GM12878 (cell line): Measurements from ENCODE around the gene ETV7. TPM values are rescaled to one million over a fixed set of nuclear protein-coding genes. Genes with fewer than 3 reads are reported as not detected.

Experiments used
- ATAC-seq: fragments of 200-7000 bp; cut with Tn5 transposase; 3 replicates; pipeline ENCODE4 v1.9.1; 2020; ENCODE audit warnings: mild to moderate bottlenecking, moderate library complexity
- BruUV-seq: library from RNA; stranded (reverse); fragments of 400-500 nt; replicated peaks from 2 replicates; lab custom pipeline; 2021; lab: Mats Ljungman, UMichigan
- CTCF ChIA-PET: fragments of 300-600 bp; sonication (Branson Sonifier 250); formaldehyde crosslinking; extraction: SDS; loops from one replicate; lab custom pipeline; 2021; ENCODE audit warnings: inconsistent platforms; lab: Yijun Ruan, JAX
- POLR2A ChIA-PET: fragments of 350-600 bp; formaldehyde crosslinking; extraction: SDS; loops from one replicate; lab custom pipeline; 2021; ENCODE audit warnings: inconsistent platforms; lab: Charles Lee
- RAD21 ChIA-PET: fragments of 300-600 bp; sonication (Branson Sonifier 250); formaldehyde crosslinking; loops from one replicate; lab custom pipeline; 2023; ENCODE audit warnings: antibody characterized with exemption; ENCODE audit not compliant: unreplicated experiment; lab: Charles Lee
- SMC1A ChIA-PET: fragments of 300-600 bp; sonication (Branson Sonifier 250); formaldehyde crosslinking; loops from one replicate; lab custom pipeline; 2023; ENCODE audit not compliant: unreplicated experiment, uncharacterized antibody; lab: Charles Lee
- DNase-seq: peaks from one replicate; pipeline ENCODE4 v3.0.0-alpha.2; 2011; ENCODE audit warnings: low read depth, low spot score
- FAIRE-seq: peaks from 3 replicates; lab custom pipeline; 2011; peaks lifted over from hg19 to GRCh38; lab: Jason Lieb, UNC
- H2AFZ ChIP-seq: 2 replicates; pipeline ENCODE4 v1.6.0; 2011; ENCODE audit warnings: low read depth, low read length, control low read depth; ENCODE audit not compliant: control insufficient read depth
- H3K27ac ChIP-seq: 2 replicates; pipeline ENCODE4 v1.5.1; 2011; ENCODE audit warnings: control low read depth; ENCODE audit not compliant: control insufficient read depth, insufficient read depth
- H3K27me3 ChIP-seq, 2 experiments: replicated peaks in 1 of 2; 2 replicates each; pipeline versions ENCODE4 v1.6.0 to v1.6.1; 2011; ENCODE audit warnings: low read length in 1 of 2; ENCODE audit not compliant: control insufficient read depth in 2 of 2, insufficient read depth in 2 of 2
- H3K36me3 ChIP-seq, 2 experiments: 2 replicates each; pipeline ENCODE4 v1.5.1; 2011; ENCODE audit warnings: low read length in 1 of 2; ENCODE audit not compliant: control insufficient read depth in 2 of 2, insufficient read depth in 2 of 2
- H3K4me1 ChIP-seq: 2 replicates; pipeline ENCODE4 v1.6.1; 2011; ENCODE audit warnings: mild to moderate bottlenecking, low read length, moderate library complexity, mixed read lengths; ENCODE audit not compliant: control insufficient read depth, insufficient read depth
- H3K4me2 ChIP-seq: 2 replicates; pipeline ENCODE4 v1.6.0; 2011; ENCODE audit warnings: control low read depth; ENCODE audit not compliant: control insufficient read depth, insufficient read depth
- H3K4me3 ChIP-seq: fragments of 200-600 bp; sonication (generic); 2 replicates; pipeline ENCODE4 v1.5.1; 2016
- H3K79me2 ChIP-seq: 2 replicates; pipeline ENCODE4 v1.6.0; 2011; ENCODE audit warnings: low read length; ENCODE audit not compliant: control insufficient read depth, insufficient read depth
- H3K9ac ChIP-seq: 2 replicates; pipeline ENCODE4 v1.8.0; 2011; ENCODE audit warnings: low read length, control low read depth, mixed read lengths; ENCODE audit not compliant: control insufficient read depth, insufficient read depth
- H3K9me3 ChIP-seq: replicated peaks from 3 replicates; pipeline ENCODE4 v1.5.1; 2011; ENCODE audit warnings: mild to moderate bottlenecking, low read length; ENCODE audit not compliant: control insufficient read depth, insufficient read depth
- H4K20me1 ChIP-seq: 2 replicates; pipeline ENCODE4 v1.6.0; 2011; ENCODE audit not compliant: control insufficient read depth, insufficient read depth
- EED ChIP-seq: sonication (generic); IDR thresholded peaks from 2 replicates; pipeline ENCODE4 v1.6.1; 2016; ENCODE audit warnings: antibody characterized with exemption, low read depth
- MTA3 ChIP-seq: IDR thresholded peaks from 2 replicates; pipeline ENCODE4 v1.6.1; 2012; ENCODE audit warnings: low read length, inconsistent platforms, borderline replicate concordance
- NR2F1 ChIP-seq: fragments of 450-650 bp; conservative IDR thresholded peaks from 2 replicates; pipeline ENCODE4 v1.6.1; 2017; ENCODE audit warnings: mild to moderate bottlenecking
- SPI1 ChIP-seq: IDR thresholded peaks from 2 replicates; pipeline ENCODE4 v1.6.1; 2011; ENCODE audit warnings: low read depth, mild to moderate bottlenecking, low read length, moderate library complexity, borderline replicate concordance; ENCODE audit not compliant: insufficient read depth
- SREBF2 ChIP-seq: IDR thresholded peaks from 2 replicates; pipeline ENCODE4 v1.6.1; 2012; ENCODE audit warnings: mild to moderate bottlenecking, low read length
- TARDBP ChIP-seq: IDR thresholded peaks from 2 replicates; pipeline ENCODE4 v1.6.1; 2016; ENCODE audit warnings: borderline replicate concordance
- ZNF24 ChIP-seq: fragments of 450-650 bp; IDR thresholded peaks from 2 replicates; pipeline ENCODE4 v1.6.1; 2017; ENCODE audit warnings: antibody characterized with exemption, mild to moderate bottlenecking
- ZZZ3 ChIP-seq: IDR thresholded peaks from 2 replicates; pipeline ENCODE4 v1.6.1; 2011; ENCODE audit warnings: low read depth; ENCODE audit not compliant: control insufficient read depth, insufficient read length
- WGBS: methylation state at CpG from one replicate; pipeline ENCODE4 v1.1.6; 2016; ENCODE audit warnings: low lambda C conversion rate; ENCODE audit not compliant: insufficient replicate concordance, insufficient coverage; ENCODE audit errors: missing lambda C conversion rate; 5-methylcytosine and 5-hydroxymethylcytosine counted together
- in situ Hi-C: fragments of 300-500 bp; cut with MboI; formaldehyde crosslinking; loops from 9 replicates; pipeline ENCODE4 v1.14.3; 2018; ENCODE audit warnings: mixed read lengths
- intact Hi-C: fragments of 100-400 bp; cut with micrococcal nuclease; formaldehyde crosslinking; loops from one replicate; pipeline ENCODE4 v1.14.2; 2022; ENCODE audit not compliant: unreplicated experiment
- polyA plus RNA-seq, 11 experiments: library from polyadenylated mRNA; depleted of rRNA in 4 of 11; unstranded in 6 of 11; stranded (reverse) in 5 of 11; fragments of >200 nt; fragmentation: Nextera tagmentation in 4 of 11; fragmentation: Illumina TruSeq in 1 of 11; extraction: Ambion mirVana in 4 of 11; extraction: Trizol in 1 of 11; gene quantifications; 1 replicate in 1 of 11; 2 replicates in 10 of 11; pipeline versions ENCODE4 v1.2.1 to v1.2.3, GENCODE V29; 2011 to 2016; ENCODE audit warnings: inconsistent platforms in 2 of 11, missing spikeins in 2 of 11, low read depth in 1 of 11
- total RNA-seq, 4 experiments: library from RNA; depleted of rRNA in 3 of 4; stranded (reverse); fragments of >200 nt in 3 of 4; fragmentation: Illumina TruSeq in 1 of 4; extraction: Trizol in 1 of 4; gene quantifications; 2 replicates each; pipeline versions ENCODE4 v1.2.1 to v1.2.3, GENCODE V29; 2013 to 2021

The ETV7 gene
- total and polyA plus RNA-seq, 10 of the 15 experiments (the other 5 are each of a cell fraction or from before 2014, with no cell fraction given), result 0.04 to 1.8 (median 1.3) TPM

DNA sequence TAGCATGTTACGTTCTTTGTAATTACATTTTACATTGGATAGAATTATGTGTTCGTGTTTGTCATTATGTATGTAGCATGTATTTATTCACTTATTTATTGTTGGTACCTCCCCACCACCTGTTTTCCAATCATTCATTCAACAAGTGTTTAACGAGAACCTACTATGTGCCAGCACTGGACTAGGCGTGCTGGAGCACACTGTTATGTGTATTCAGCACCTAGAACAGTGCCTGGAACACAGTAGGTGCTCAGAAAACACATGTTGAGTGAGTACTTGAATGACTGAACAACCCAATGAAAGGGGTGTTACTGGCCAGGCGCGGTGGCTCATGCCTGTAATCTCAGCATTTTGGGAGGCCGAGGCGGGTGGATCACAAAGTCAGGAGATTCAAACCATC, 11.3 kb downstream of the ETV7 start:
- no peak overlapping the region for H2AFZ ChIP-seq
- intact Hi-C loops (no loop called here), in situ Hi-C loops (no loop called here)
- ChIA-PET CTCF (no interaction called here), RAD21 (no interaction called here)
- no TSS peak for BruUV-seq
- H3K4me2 ChIP-seq, result no peak overlapping the region
- no peak overlapping the region for H3K4me3 ChIP-seq
- TF ChIP-seq TARDBP (no peak), SREBF2 (no peak)
- TF ChIP-seq, all 136 proteins: peak for 0
- ChIA-PET SMC1A (no interaction called here), POLR2A (no interaction called here)
- no peaks in the 10 kb centered on the region for H3K36me3 ChIP-seq
- 87% methylated on average over 8 of the region's 8 CpGs for WGBS
- H3K9me3 ChIP-seq, result no peaks in the 10 kb centered on the region
- FAIRE-seq (no peak), ATAC-seq (no peak), DNase-seq (no peak)
- peaks cover 30% of the 10 kb centered on the region for H3K4me1 ChIP-seq
- H3K27ac ChIP-seq, result no peak overlapping the region
- H3K27me3 ChIP-seq, result no peaks in the 10 kb centered on the region
- no peaks in the 10 kb centered on the region for H4K20me1 ChIP-seq
- H3K79me2 ChIP-seq, result no peaks in the 10 kb centered on the region
- H3K9ac ChIP-seq, result no peak overlapping the region

DNA sequence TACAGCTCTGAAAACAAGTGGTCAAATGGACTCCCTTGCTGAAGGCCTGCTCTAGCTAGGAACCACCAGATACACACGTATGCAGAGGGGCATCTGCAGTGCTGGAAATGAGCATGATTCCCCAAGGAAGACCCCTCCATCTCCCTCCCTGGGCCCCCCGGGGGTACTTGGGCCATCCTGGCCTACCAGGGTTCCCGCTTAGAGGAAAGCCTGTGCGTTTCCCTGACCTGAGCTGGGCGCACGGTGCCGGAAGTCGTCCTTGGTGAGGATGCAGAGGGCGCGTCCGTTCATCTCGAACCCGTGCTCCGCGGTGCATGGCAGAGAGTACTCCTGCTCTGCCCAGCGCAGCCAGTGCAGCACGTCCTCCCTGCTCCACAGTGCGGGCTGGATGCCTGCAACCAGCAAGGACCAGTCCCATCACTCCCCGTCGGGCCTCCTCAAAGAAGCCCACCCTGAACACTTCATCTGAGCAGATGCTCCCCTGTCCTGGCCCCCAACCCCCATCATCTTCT, 11.8 kb downstream of the ETV7 start:
- DNase-seq (no peak), FAIRE-seq (no peak), ATAC-seq (no peak)
- SMC1A ChIA-PET, result no interaction called here
- Histone ChIP-seq H3K4me3 (no peak overlapping the region), H3K27ac (no peak overlapping the region), H3K27me3 (no peaks in the 10 kb centered on the region), H3K9me3 (no peaks in the 10 kb centered on the region), H2AFZ (no peak overlapping the region), H3K79me2 (no peaks in the 10 kb centered on the region), H3K4me1 (peaks cover 25% of the 10 kb centered on the region), H3K9ac (no peak overlapping the region), H4K20me1 (no peaks in the 10 kb centered on the region), H3K4me2 (no peak overlapping the region), H3K36me3 (no peaks in the 10 kb centered on the region)
- no TSS peak for BruUV-seq
- WGBS, result 81% methylated on average over 20 of the region's 20 CpGs
- RAD21 ChIA-PET, result no interaction called here
- CTCF ChIA-PET, result no interaction called here
- intact Hi-C loops (no loop called here), in situ Hi-C loops (no loop called here)
- no peak for TF ChIP-seq ZNF24
- no peak for TF ChIP-seq NR2F1
- no peak for TF ChIP-seq EED
- TF ChIP-seq SPI1, result no peak
- TF ChIP-seq ZZZ3, result no peak
- TF ChIP-seq MTA3, result no peak
- POLR2A ChIA-PET, result no interaction called here
